ENCODE results near the gene PAGE2B. TPM values are rescaled to one million over a fixed set of nuclear protein-coding genes. Genes with fewer than 3 reads are reported as not detected.
"Not testable (repeated sequence)": the region's sequence is repeated elsewhere in the genome, so short reads cannot be mapped to it uniquely, and the experiment has no call there.

PAGE2B gene
- 1 to 10 TPM in 1 of 2 experiments, under 1 TPM in 1; 0.70 to 1.2 TPM for total RNA-seq

GRCh38 chrX:55074851-55075467 is at the start of gene PAGE2B:
PAGE2B (plus strand) TSS chrX:55075030; CDS start chrX:55076042, 1,012 bp downstream.
- Mint-ChIP-seq H3K4me3 (no peak within 1 kb of the TSS), H3K4me1 (ENCODE audit: low read depth) (no peaks in the 10 kb centered on the region), H3K27me3 (no peaks in the 10 kb centered on the region), H3K9me3 (no peaks in the 10 kb centered on the region), H3K27ac (no peak within 1 kb of the TSS), H3K36me3 (no peaks in the 10 kb centered on the region)
- intact Hi-C loops (cut with micrococcal nuclease): no loop called here
- POLR2A ChIA-PET: no interaction called here
- DNase-seq: no peak
- CTCF ChIA-PET: no interaction called here

GRCh38 chrX:55026143-55026542 is 48.7 kb upstream of the PAGE2B start:
- Mint-ChIP-seq H3K36me3 (no peaks in the 10 kb centered on the region), H3K9me3 (no peaks in the 10 kb centered on the region), H3K4me1 (ENCODE audit: low read depth) (no peaks in the 10 kb centered on the region), H3K27me3 (no peaks in the 10 kb centered on the region), H3K27ac (no peak overlapping the region), H3K4me3 (no peak overlapping the region)
- ChIA-PET CTCF (no interaction called here), POLR2A (no interaction called here)
- no peak for DNase-seq
- intact Hi-C loops (cut with micrococcal nuclease): no loop called here

- Mint-ChIP-seq H3K9me3 (no peaks in the 10 kb centered on the region), H3K4me1 (ENCODE audit: low read depth) (no peaks in the 10 kb centered on the region), H3K4me3 (no peak overlapping the region), H3K27ac (no peak overlapping the region), H3K36me3 (no peaks in the 10 kb centered on the region), H3K27me3 (no peaks in the 10 kb centered on the region)
- DNase-seq: no peak
- intact Hi-C loops (cut with micrococcal nuclease): no loop called here
- CTCF ChIA-PET: no interaction called here
- POLR2A ChIA-PET: no interaction called here
Measured at GRCh38 chrX:55026840-55027239, 48.0 kb upstream of the PAGE2B start.

GRCh38 chrX:55028040-55028439 is 46.8 kb upstream of the PAGE2B start:
- Mint-ChIP-seq H3K9me3 (no peaks in the 10 kb centered on the region), H3K27ac (no peak overlapping the region), H3K4me3 (no peak overlapping the region), H3K36me3 (no peaks in the 10 kb centered on the region), H3K4me1 (ENCODE audit: low read depth) (no peaks in the 10 kb centered on the region), H3K27me3 (no peaks in the 10 kb centered on the region)
- POLR2A ChIA-PET: no interaction called here
- CTCF ChIA-PET: no interaction called here
- DNase-seq: no peak
- intact Hi-C loops (cut with micrococcal nuclease): no loop called here

GRCh38 chrX:55028611-55029010 is 46.2 kb upstream of the PAGE2B start:
- H3K36me3 Mint-ChIP-seq: no peaks in the 10 kb centered on the region
- no peaks in the 10 kb centered on the region for H3K9me3 Mint-ChIP-seq
- intact Hi-C loops (cut with micrococcal nuclease): no loop called here
- no peak overlapping the region for H3K4me3 Mint-ChIP-seq
- no peaks in the 10 kb centered on the region for H3K27me3 Mint-ChIP-seq
- POLR2A ChIA-PET: no interaction called here
- DNase-seq: no peak
- H3K27ac Mint-ChIP-seq: no peak overlapping the region
- CTCF ChIA-PET: no interaction called here
- H3K4me1 Mint-ChIP-seq (ENCODE audit: low read depth): no peaks in the 10 kb centered on the region

- H3K4me1 Mint-ChIP-seq (ENCODE audit: low read depth): no peaks in the 10 kb centered on the region
- POLR2A ChIA-PET: no interaction called here
Measured at GRCh38 chrX:55029291-55029690, 45.5 kb upstream of the PAGE2B start.

GRCh38 chrX:55030271-55031205 is 44.3 kb upstream of the PAGE2B start, which contains the start of gene ALAS2:
ALAS2 (minus strand) TSS chrX:55030977; CDS start chrX:55026000, 4,977 bp downstream.
- Mint-ChIP-seq H3K4me3 (no peak within 1 kb of the TSS), H3K27me3 (no peaks in the 10 kb centered on the region), H3K9me3 (no peaks in the 10 kb centered on the region), H3K36me3 (no peaks in the 10 kb centered on the region), H3K27ac (no peak within 1 kb of the TSS), H3K4me1 (ENCODE audit: low read depth) (no peaks in the 10 kb centered on the region)
- intact Hi-C loops (cut with micrococcal nuclease): no loop called here
- ChIA-PET POLR2A (no interaction called here), CTCF (interaction anchor here (0.7 kb wide), 1 partner anchor 21 kb away, joined by 3 read pairs; no protein-coding TSS in a partner anchor)
- no peak for DNase-seq

More at GRCh38 chrX:55029291-55029690, 45.5 kb upstream of the PAGE2B start:
- no peak overlapping the region for H3K4me3 Mint-ChIP-seq
- no peaks in the 10 kb centered on the region for H3K9me3 Mint-ChIP-seq
- no peak for DNase-seq
- H3K36me3 Mint-ChIP-seq: no peaks in the 10 kb centered on the region
- H3K27me3 Mint-ChIP-seq: no peaks in the 10 kb centered on the region
- CTCF ChIA-PET: no interaction called here
- intact Hi-C loops (cut with micrococcal nuclease): no loop called here
- H3K27ac Mint-ChIP-seq: no peak overlapping the region

GRCh38 chrX:55033429-55033828 is 41.4 kb upstream of the PAGE2B start:
- no peak for DNase-seq
- intact Hi-C loops (cut with micrococcal nuclease): no loop called here
- ChIA-PET POLR2A (no interaction called here), CTCF (no interaction called here)
- H3K9me3 Mint-ChIP-seq: no peaks in the 10 kb centered on the region
- no peaks in the 10 kb centered on the region for H3K4me1 Mint-ChIP-seq (ENCODE audit: low read depth)
- H3K27ac Mint-ChIP-seq: no peak overlapping the region
- H3K4me3 Mint-ChIP-seq: no peak overlapping the region
- no peaks in the 10 kb centered on the region for H3K36me3 Mint-ChIP-seq
- no peaks in the 10 kb centered on the region for H3K27me3 Mint-ChIP-seq

- no peaks in the 10 kb centered on the region for H3K27me3 Mint-ChIP-seq
- no peaks in the 10 kb centered on the region for H3K4me1 Mint-ChIP-seq (ENCODE audit: low read depth)
- no peak for DNase-seq
- H3K36me3 Mint-ChIP-seq: no peaks in the 10 kb centered on the region
- peaks cover 2% of the 10 kb centered on the region for H3K9me3 Mint-ChIP-seq
- no peak overlapping the region for H3K4me3 Mint-ChIP-seq
- CTCF ChIA-PET: no interaction called here
- H3K27ac Mint-ChIP-seq: no peak overlapping the region
- POLR2A ChIA-PET: no interaction called here
- intact Hi-C loops (cut with micrococcal nuclease): no loop called here
Measured at GRCh38 chrX:55039471-55039870, 35.4 kb upstream of the PAGE2B start.

- CTCF ChIA-PET: no interaction called here
- no peaks in the 10 kb centered on the region for H3K4me1 Mint-ChIP-seq (ENCODE audit: low read depth)
- no peak overlapping the region for H3K27ac Mint-ChIP-seq
- no peaks in the 10 kb centered on the region for H3K36me3 Mint-ChIP-seq
- no peak overlapping the region for H3K4me3 Mint-ChIP-seq
- POLR2A ChIA-PET: no interaction called here
- no peak for DNase-seq
- peaks cover 2% of the 10 kb centered on the region for H3K9me3 Mint-ChIP-seq
- H3K27me3 Mint-ChIP-seq: no peaks in the 10 kb centered on the region
- intact Hi-C loops (cut with micrococcal nuclease): no loop called here
Measured at GRCh38 chrX:55041514-55041913, 33.3 kb upstream of the PAGE2B start.

- H3K36me3 Mint-ChIP-seq; H3K4me1 Mint-ChIP-seq (ENCODE audit: low read depth); POLR2A ChIA-PET; CTCF ChIA-PET; H3K9me3 Mint-ChIP-seq; H3K27me3 Mint-ChIP-seq; intact Hi-C loops (cut with micrococcal nuclease); DNase-seq; H3K4me3 Mint-ChIP-seq; H3K27ac Mint-ChIP-seq: not testable (repeated sequence)
Measured at GRCh38 chrX:55050599-55050998, 24.2 kb upstream of the PAGE2B start.

- H3K4me1 Mint-ChIP-seq (ENCODE audit: low read depth): peaks cover 18% of the 10 kb centered on the region
- peak overlapping the region; percentile 36 for H3K27ac Mint-ChIP-seq
- POLR2A ChIA-PET: no interaction called here
- CTCF ChIA-PET: interaction anchor here (0.6 to 1.3 kb wide), 6 partner anchors 57 to 692 kb away, joined by 3 to 13 read pairs (median 4); partner anchors contain the start of gene APEX2
- intact Hi-C loops (cut with micrococcal nuclease): loop anchor here (1.0 to 2.0 kb wide), 3 partner anchors 57 to 166 kb away; partner anchors contain the start of gene APEX2
- H3K27me3 Mint-ChIP-seq: no peaks in the 10 kb centered on the region
- no peaks in the 10 kb centered on the region for H3K36me3 Mint-ChIP-seq
- DNase-seq: peak; percentile 16
- H3K4me3 Mint-ChIP-seq: peak overlapping the region; percentile 35
- H3K9me3 Mint-ChIP-seq: no peaks in the 10 kb centered on the region
Measured at GRCh38 chrX:55056820-55057674, 17.8 kb upstream of the PAGE2B start.

Measured in activated CD4-positive, alpha-beta memory T cell treated with anti-CD3 and anti-CD28 coated beads for 36 hours (primary cell).